Suprapubic skin (tissue), 4 donors: Measurements from ENCODE around the gene TBC1D22A. TPM values are rescaled to one million over a fixed set of nuclear protein-coding genes. Genes with fewer than 3 reads are reported as not detected.

ENCODE experiments used
- DNase-seq, 2 donors: peaks; one replicate each; pipeline ENCODE4 v3.0.0-alpha.2; 2019; ENCODE audit warnings: low spot score in 2 of 2
- H3K27ac ChIP-seq: fragments of 200-600 bp; sonication (generic); one replicate; pipeline ENCODE4 v1.5.1; 2019
- H3K27me3 ChIP-seq: fragments of 200-600 bp; sonication (generic); one replicate; pipeline ENCODE4 v1.5.1; 2019
- H3K36me3 ChIP-seq: fragments of 200-600 bp; sonication (generic); one replicate; pipeline ENCODE4 v1.5.1; 2019
- H3K4me1 ChIP-seq: fragments of 200-600 bp; sonication (generic); one replicate; pipeline ENCODE4 v1.5.1; 2019
- H3K4me3 ChIP-seq: fragments of 200-600 bp; sonication (generic); one replicate; pipeline ENCODE4 v1.5.1; 2019; ENCODE audit warnings: mild to moderate bottlenecking
- H3K9me3 ChIP-seq: fragments of 200-600 bp; sonication (generic); one replicate; pipeline ENCODE4 v1.5.1; 2019
- EP300 ChIP-seq: sonication (generic); formaldehyde crosslinking; IDR thresholded peaks from one replicate; pipeline ENCODE4 v1.6.1; 2017; ENCODE audit warnings: antibody characterized with exemption
- POLR2A ChIP-seq, 2 donors: fragments of 450-650 bp; IDR thresholded peaks; one replicate each; pipeline ENCODE4 v1.6.1; 2017; ENCODE audit warnings: antibody characterized with exemption in 2 of 2, mild to moderate bottlenecking in 2 of 2, moderate library complexity in 2 of 2
- POLR2AphosphoS5 ChIP-seq, 3 donors: sonication (generic); formaldehyde crosslinking; IDR thresholded peaks; one replicate each; pipeline ENCODE4 v1.6.1; 2017; ENCODE audit warnings: antibody characterized with exemption in 3 of 3
- WGBS: methylation state at CpG from one replicate; pipeline ENCODE4 v1.1.5; 2018; 5-methylcytosine and 5-hydroxymethylcytosine counted together
- total RNA-seq, 4 donors: library from RNA; depleted of rRNA; stranded (reverse); fragments of >200 nt; gene quantifications; one replicate each; pipeline ENCODE4 v1.1.0, GENCODE V29; 2016
- TF ChIP-seq, protein P1 (sequence below), 2 donors: fragments of 200-600 bp in 1 of 2; fragments of 450-650 bp in 1 of 2; sonication (generic) in 1 of 2; IDR thresholded peaks; one replicate each; pipeline ENCODE4 v1.5.1; 2016 to 2019; ENCODE audit warnings: antibody characterized with exemption in 2 of 2, mild to moderate bottlenecking in 1 of 2, moderate library complexity in 1 of 2

The TBC1D22A gene
- total RNA-seq, 4 donors from 2014 or later = 24.8 to 43.2 (median 35.4) TPM

DNA sequence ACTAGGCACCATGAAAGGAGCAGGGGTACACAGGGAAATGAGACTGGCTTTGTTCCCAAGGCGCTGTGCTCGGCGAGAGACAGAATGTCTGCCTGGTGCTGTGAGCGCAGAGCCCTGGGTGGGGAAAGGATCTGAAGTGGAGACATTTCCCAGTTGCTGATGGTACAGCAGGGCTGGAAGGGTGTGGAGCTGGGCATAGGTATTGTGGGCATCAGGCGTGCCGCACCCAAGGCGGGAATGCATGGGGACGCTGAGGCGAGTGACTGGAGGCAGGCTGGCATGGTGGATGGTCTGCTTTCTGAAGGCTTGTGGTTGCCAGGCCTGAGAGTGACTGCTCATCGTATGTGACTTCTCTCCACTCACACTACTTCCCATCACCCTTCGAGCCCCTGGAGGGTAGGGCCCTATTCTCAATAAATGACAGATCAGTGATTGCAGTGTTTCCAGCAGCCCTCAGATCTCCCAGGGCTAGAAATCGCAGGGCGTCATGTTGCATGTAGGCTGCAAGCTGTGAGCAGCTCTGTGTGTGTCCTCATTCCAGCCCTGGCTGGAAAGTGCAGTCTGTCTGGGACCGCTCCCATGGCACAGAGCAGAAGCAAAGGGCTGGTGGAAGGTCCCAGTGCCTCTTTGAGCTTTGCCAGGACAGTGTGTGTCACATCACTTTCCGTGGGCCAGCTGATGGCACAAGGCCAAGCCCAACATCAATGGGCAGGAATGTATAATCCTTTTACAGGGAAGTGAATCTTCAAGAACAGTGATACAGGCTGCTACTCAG, 67.7 kb downstream of the TBC1D22A start:
- Histone ChIP-seq H3K36me3 (no peaks in the 10 kb centered on the region), H3K9me3 (no peaks in the 10 kb centered on the region), H3K27me3 (no peaks in the 10 kb centered on the region), H3K4me3 (no peak overlapping the region), H3K27ac (peak overlapping the region; percentile 84), H3K4me1 (peaks cover 35% of the 10 kb centered on the region)
- WGBS = 43% methylated on average over 13 of the region's 15 CpGs
- TF ChIP-seq POLR2AphosphoS5 (IDR thresholded peaks at IDR 0.05) (no peak), EP300 (no peak), POLR2A (IDR thresholded peaks at IDR 0.05) (no peak)
- TF ChIP-seq, protein P1, sequence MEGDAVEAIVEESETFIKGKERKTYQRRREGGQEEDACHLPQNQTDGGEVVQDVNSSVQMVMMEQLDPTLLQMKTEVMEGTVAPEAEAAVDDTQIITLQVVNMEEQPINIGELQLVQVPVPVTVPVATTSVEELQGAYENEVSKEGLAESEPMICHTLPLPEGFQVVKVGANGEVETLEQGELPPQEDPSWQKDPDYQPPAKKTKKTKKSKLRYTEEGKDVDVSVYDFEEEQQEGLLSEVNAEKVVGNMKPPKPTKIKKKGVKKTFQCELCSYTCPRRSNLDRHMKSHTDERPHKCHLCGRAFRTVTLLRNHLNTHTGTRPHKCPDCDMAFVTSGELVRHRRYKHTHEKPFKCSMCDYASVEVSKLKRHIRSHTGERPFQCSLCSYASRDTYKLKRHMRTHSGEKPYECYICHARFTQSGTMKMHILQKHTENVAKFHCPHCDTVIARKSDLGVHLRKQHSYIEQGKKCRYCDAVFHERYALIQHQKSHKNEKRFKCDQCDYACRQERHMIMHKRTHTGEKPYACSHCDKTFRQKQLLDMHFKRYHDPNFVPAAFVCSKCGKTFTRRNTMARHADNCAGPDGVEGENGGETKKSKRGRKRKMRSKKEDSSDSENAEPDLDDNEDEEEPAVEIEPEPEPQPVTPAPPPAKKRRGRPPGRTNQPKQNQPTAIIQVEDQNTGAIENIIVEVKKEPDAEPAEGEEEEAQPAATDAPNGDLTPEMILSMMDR (IDR thresholded peaks at IDR 0.05) = no peak
- no peak for DNase-seq

DNA sequence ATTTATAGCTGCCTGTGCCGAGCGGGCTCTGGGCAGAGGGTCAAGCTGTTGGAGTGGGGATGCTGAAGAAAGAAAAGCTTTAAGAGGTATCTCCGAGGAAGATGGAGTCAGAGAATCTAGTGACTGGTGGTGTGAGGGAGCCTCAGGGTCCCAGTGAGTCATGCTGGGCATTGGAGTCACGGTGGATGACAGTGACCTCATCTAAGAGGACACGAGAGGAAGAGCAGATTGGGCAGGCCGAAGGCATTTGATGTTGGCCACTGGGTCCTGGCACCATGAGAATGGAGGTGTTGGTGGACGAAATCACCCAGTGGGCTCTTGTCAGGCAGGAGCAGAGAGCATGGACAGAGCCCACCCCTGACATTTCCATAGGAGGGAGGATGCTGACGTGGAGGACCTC, 68.4 kb downstream of the TBC1D22A start:
- WGBS = 81% methylated on average over 8 of the region's 8 CpGs
- Histone ChIP-seq H3K4me3 (no peak overlapping the region), H3K27ac (peak overlapping the region; percentile 84), H3K9me3 (no peaks in the 10 kb centered on the region), H3K4me1 (peaks cover 35% of the 10 kb centered on the region), H3K36me3 (no peaks in the 10 kb centered on the region), H3K27me3 (no peaks in the 10 kb centered on the region)
- DNase-seq = no peak
- TF ChIP-seq, protein P1 (IDR thresholded peaks at IDR 0.05) = no peak
- TF ChIP-seq POLR2A (IDR thresholded peaks at IDR 0.05) (no peak), EP300 (no peak), POLR2AphosphoS5 (IDR thresholded peaks at IDR 0.05) (no peak)

DNA sequence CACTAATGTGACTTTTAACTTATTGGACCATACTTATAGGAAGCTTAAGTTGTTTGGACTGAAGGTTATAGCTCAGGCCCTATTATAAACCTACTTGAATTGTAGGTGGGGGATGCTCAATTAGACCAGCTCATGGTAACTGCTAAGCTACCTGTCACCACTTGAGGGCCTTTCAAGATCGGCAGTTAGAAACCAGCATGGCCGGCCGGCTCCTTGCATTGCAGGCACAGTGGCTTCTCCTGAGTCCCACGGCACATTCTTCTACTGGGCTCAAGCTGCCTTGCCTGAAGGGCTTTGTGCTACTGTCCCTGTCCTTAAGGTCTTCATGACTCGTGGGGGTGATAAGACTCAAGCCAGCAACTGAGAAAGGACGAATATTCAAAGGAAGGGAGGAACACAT, 70.8 kb downstream of the TBC1D22A start:
- TF ChIP-seq EP300 (no peak), POLR2A (IDR thresholded peaks at IDR 0.05) (no peak)
- TF ChIP-seq, protein P1 (IDR thresholded peaks at IDR 0.05) = peak in 1 of 2 donors; percentile 12
- Histone ChIP-seq H3K36me3 (no peaks in the 10 kb centered on the region), H3K4me3 (no peak overlapping the region), H3K9me3 (no peaks in the 10 kb centered on the region), H3K27me3 (no peaks in the 10 kb centered on the region), H3K4me1 (peaks cover 33% of the 10 kb centered on the region), H3K27ac (no peak overlapping the region)
- DNase-seq = no peak
- WGBS = 93% methylated on average over 6 of the region's 6 CpGs

DNA sequence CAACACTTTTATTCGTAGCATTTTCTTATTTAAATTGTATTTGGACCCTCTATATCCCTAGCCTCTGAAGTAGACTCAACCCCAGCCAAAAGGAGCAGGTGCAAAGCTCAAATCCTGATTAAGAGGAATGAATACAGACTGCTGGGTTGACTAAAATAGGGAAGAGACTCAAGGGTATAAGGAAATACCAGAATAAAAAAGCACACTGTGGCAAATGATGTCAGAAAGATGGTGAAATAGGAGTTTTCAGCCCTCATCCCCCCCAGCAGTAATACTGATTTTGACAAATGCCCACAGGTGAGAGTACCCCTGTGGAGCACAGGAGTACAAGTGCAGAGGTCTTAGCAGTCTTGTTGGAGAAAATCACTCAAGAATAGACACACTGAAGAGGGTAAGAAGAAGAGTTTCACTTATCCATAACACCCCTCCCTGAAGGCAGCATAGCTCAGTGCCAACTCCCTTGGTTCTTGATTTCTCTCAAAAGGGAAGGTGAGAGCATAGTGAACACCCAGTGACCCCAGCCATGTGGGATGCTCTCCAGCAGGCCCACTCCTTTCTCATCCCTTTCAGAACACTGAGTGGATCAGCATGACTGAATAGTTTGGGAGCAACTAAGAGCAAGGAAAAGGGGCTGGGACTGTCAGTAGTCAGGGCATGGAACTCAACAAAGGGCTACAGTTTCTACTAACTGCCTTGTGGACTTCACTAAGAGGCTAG, 71.7 kb downstream of the TBC1D22A start:
- DNase-seq = no peak

More for the DNA sequence above, 71.7 kb downstream of the TBC1D22A start:
- Histone ChIP-seq H3K36me3 (no peaks in the 10 kb centered on the region), H3K4me3 (no peak overlapping the region), H3K27me3 (no peaks in the 10 kb centered on the region), H3K4me1 (peaks cover 24% of the 10 kb centered on the region), H3K9me3 (no peaks in the 10 kb centered on the region), H3K27ac (no peak overlapping the region)
- 97% methylated on average over 1 of the region's 1 CpG for WGBS
- TF ChIP-seq, protein P1 (IDR thresholded peaks at IDR 0.05) = no peak
- no peak for TF ChIP-seq POLR2A (IDR thresholded peaks at IDR 0.05)
- no peak for TF ChIP-seq EP300
- TF ChIP-seq POLR2AphosphoS5 (IDR thresholded peaks at IDR 0.05) = no peak
